SU-DHL-6 (cell line): ENCODE results near the gene CDH23.

Source experiments
- CTCF ChIP-seq: fragments of 200-600 bp; sonication (generic); IDR thresholded peaks from one replicate; pipeline ENCODE4 v1.5.1; 2017; ENCODE audit warnings: antibody characterized with exemption, mild to moderate bottlenecking, low read length, moderate library complexity; ENCODE audit not compliant: insufficient read depth, poor library complexity, severe bottlenecking
- EZH2phosphoT487 ChIP-seq: fragments of 200-600 bp; sonication (generic), shearing (Covaris generic); conservative IDR thresholded peaks from 2 replicates; pipeline ENCODE4 v1.6.1; 2018; ENCODE audit warnings: mild to moderate bottlenecking, antibody characterized with exemption, low read length, moderate library complexity, mixed read lengths

GRCh38 chr10:71727738-71728737 is 331.3 kb downstream of the CDH23 start:
- TF ChIP-seq CTCF (no peak), EZH2phosphoT487 (no peak)
